Measurements from ENCODE around the gene SPRED1. TPM values are rescaled to one million over a fixed set of nuclear protein-coding genes. Genes with fewer than 3 reads are reported as not detected.

The SPRED1 gene
- 10 to 100 TPM in 2 of 3 donors, 1 to 10 TPM in 1; 1.5 to 15.0 (median 10.9) TPM for polyA plus RNA-seq

DNA sequence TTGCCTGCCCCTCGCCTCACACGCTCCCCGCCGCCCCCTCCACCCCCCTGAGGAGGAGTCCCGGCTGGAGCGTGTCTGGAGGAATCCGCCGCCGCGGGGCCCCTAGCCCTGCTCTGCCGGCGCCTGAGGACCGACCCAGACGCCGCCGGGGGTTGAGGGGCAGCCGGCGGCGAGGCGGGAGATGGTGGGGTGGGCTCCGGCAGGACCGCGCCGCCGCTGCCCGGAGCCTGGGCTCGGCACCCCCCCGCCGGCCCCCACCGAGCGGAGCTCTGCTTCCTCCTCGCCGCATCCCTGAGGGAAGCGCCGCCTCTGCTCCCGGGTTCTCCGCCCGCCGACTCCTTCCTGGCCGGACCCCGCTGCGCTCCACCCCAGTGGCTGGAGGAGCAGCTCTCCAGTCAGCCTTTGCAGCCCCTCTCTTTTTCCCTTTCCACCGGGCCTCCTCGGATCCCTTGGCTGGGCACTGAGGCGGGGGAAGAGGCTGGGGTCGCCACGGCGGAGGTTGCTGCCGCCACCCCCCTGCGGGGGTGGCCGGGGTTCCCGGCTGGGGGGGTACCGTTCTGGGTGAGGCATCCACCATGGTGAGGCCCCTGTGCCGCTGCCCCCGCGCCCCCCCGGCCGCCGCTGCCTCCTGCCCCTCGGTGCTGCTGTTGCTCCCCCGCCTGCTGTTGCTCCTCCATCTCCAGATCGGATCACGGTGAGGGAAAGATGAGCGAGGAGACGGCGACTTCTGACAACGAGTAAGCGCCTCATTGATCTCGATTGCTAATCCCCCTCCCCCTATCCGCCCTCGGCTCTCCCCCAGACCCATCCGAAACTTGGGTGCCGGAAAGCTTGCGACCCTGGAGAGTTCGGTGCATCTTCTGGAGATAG, at the start of gene SPRED1:
Gene SPRED1, plus strand, starts transcription at position 356 of the 870 bp plus-strand sequence. Its CDS starts 350 bp downstream, at position 706.
- 0 to 1% (median 0%) methylated on average over 58 to 75 of the region's 75 CpGs for WGBS, 3 donors
- H3K27ac ChIP-seq (ENCODE audit: low read depth, low read length) = peak within 1 kb of the TSS; percentile 79

GRCh38 chr15:38205526-38206272, 46.9 kb upstream of the SPRED1 start:
- H3K27ac ChIP-seq (ENCODE audit: low read depth, low read length) = no peak overlapping the region
- WGBS, 3 donors = 67 to 78% (median 75%) methylated on average over 3 of the region's 3 CpGs

GRCh38 chr15:38207621-38208020, 45.0 kb upstream of the SPRED1 start:
- WGBS, 3 donors = 79 to 90% (median 82%) methylated on average over 2 of the region's 2 CpGs
- no peak overlapping the region for H3K27ac ChIP-seq (ENCODE audit: low read depth, low read length)

GRCh38 chr15:38208206-38208605, 44.4 kb upstream of the SPRED1 start:
- H3K27ac ChIP-seq (ENCODE audit: low read depth, low read length) = no peak overlapping the region
- WGBS, 3 donors = 64 to 96% (median 76%) methylated on average over 1 of the region's 1 CpG

GRCh38 chr15:38208779-38209178, 43.9 kb upstream of the SPRED1 start:
- no peak overlapping the region for H3K27ac ChIP-seq (ENCODE audit: low read depth, low read length)
- WGBS, 3 donors = 94 to 100% (median 98%) methylated on average over 2 of the region's 2 CpGs

GRCh38 chr15:38211249-38211648, 41.4 kb upstream of the SPRED1 start:
- no peak overlapping the region for H3K27ac ChIP-seq (ENCODE audit: low read depth, low read length)

GRCh38 chr15:38211811-38212210, 40.8 kb upstream of the SPRED1 start:
- 86 to 88% (median 87%) methylated on average over 4 of the region's 4 CpGs for WGBS, 3 donors
- H3K27ac ChIP-seq (ENCODE audit: low read depth, low read length) = no peak overlapping the region

GRCh38 chr15:38212729-38213351, 39.8 kb upstream of the SPRED1 start:
- H3K27ac ChIP-seq (ENCODE audit: low read depth, low read length) = no peak overlapping the region
- 71 to 79% (median 71%) methylated on average over 3 of the region's 3 CpGs for WGBS, 3 donors

DNA sequence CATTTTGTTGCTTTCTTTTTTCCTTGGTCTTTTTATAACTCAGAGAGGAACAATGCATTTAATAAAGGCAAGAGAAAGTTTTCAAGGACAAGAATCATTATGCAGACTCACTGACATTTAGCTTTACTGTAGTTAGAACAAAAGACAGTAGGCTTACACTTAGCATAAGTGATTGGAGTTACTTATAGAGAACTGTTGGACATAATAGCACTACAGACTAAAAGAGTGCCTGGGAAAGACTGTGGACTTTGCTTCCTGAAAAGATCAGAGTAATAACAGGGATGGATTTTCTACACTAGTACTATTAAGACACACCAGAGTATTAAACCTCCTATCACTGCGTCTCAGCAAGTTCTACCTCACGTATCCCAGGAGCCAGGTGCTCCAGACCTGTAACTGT, 39.3 kb upstream of the SPRED1 start:
- no peak overlapping the region for H3K27ac ChIP-seq (ENCODE audit: low read depth, low read length)
- 93 to 99% (median 97%) methylated on average over 2 of the region's 2 CpGs for WGBS, 3 donors

- H3K27ac ChIP-seq (ENCODE audit: low read depth, low read length) = no peak overlapping the region
- WGBS, 3 donors = 80 to 95% (median 90%) methylated on average over 1 of the region's 1 CpG
These were observed 36.9 kb upstream of the SPRED1 start for GRCh38 chr15:38215707-38216106.

- no peak overlapping the region for H3K27ac ChIP-seq (ENCODE audit: low read depth, low read length)
- 80 to 84% (median 84%) methylated on average over 4 of the region's 4 CpGs for whole genome bisulfite sequencing, 3 donors
These were observed 35.9 kb upstream of the SPRED1 start for GRCh38 chr15:38216763-38217162.

- H3K27ac ChIP-seq (ENCODE audit: low read depth, low read length) = no peak overlapping the region
- 41 to 76% (median 51%) methylated on average over 3 of the region's 3 CpGs for WGBS, 3 donors
These were observed 35.4 kb upstream of the SPRED1 start for GRCh38 chr15:38217191-38217595.

DNA sequence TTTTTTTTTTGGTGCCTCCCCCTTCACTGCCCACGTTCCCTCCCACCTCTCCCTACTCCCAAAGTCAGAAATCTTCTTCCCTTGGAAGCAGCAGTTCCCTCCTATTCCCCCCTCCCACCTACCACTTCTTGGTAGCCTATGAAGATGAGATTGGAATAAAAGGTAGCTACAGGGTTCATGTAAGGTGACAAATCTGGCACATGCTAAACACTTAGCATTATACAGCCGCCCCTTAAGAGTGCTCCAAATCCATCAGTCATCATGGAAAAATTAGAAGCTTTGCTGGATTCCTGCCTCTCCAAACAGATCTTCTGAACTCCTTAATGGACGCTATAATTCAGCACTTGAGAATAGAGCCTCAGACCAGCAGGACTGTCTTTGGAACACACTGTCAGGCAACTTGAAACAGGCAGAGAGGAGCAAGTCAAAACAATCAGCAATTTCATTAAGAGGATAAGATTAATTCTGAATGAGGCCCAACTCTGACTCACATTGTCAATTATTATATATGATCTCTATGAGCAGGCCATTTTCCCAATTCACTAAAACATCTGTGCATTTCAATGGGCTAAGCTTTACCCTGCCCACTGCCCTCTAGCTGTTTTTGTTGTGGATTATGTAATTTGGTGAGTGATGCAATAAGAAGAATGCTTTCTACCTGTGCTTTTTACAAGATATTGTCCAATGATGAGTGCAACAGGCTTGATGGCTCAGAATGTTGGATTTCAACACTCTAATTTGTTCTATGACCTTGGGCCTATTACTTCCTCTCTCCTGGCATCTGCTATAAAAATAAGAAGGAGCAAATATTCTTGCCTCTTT, 34.6 kb upstream of the SPRED1 start:
- no peak overlapping the region for H3K27ac ChIP-seq (ENCODE audit: low read depth, low read length)
- WGBS, 3 donors = 65 to 80% (median 77%) methylated on average over 3 of the region's 3 CpGs

DNA sequence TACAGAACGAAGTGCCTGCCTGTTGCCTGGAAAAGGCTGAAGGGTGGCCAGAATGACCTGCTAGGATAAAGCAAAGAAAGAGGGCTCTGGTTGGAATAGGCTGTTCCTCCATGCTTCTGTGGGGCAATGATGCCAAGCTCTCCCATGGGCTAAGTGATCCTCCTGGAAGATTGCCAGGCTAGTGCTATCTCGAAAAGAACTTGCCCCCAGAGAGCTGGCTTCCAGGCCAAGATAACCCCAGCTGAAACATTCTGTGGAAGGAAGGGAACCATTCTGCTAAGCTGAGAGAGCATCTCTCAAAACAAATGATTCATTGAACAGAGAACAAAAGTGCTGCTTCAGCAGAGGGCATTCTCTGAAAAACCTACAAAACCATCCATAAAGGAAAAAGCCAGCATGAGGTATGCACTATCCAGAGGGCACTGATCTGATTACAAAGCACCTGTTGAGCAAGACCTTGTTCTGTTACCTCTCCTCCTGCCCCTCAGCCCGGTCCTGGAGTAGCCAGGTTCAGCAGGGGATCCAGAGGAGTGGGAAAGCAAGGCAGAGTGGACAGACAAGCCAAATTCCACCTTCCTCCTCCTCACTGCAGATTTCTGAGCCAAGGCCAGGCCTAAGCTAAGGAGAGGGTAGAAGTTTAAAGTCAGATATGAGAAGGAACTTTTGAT, 31.9 kb upstream of the SPRED1 start:
- H3K27ac ChIP-seq (ENCODE audit: low read depth, low read length) = no peak overlapping the region
- WGBS, 3 donors = 60 to 75% (median 71%) methylated on average over 3 of the region's 3 CpGs

- no peak overlapping the region for H3K27ac ChIP-seq (ENCODE audit: low read depth, low read length)
- 61 to 74% (median 73%) methylated on average over 2 of the region's 2 CpGs for WGBS, 3 donors
These were observed 28.1 kb upstream of the SPRED1 start for GRCh38 chr15:38224486-38224885.

DNA sequence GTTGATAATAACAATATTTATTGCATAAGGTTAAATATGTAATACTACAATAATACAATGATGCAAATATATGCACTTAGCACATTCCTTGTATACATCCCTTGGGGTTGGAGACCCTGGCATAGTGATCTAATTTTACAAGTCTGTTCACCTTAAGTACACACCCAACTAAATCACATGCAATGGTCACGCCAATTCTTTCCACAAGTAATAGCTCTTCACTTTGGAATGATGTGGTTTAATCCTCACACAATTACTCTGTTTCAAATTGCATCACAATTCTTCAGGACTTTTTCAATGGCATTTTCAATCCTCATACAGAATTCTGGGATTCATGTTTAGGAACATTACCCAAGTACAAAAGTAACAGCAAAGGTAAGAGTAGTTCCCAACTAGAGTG, 27.3 kb upstream of the SPRED1 start:
- no peak overlapping the region for H3K27ac ChIP-seq (ENCODE audit: low read depth, low read length)
- 97 to 100% (median 97%) methylated on average over 1 of the region's 1 CpG for WGBS, 3 donors

- no peak overlapping the region for H3K27ac ChIP-seq (ENCODE audit: low read depth, low read length)
- WGBS, 3 donors = 61 to 85% (median 76%) methylated on average over 4 of the region's 4 CpGs
These were observed 25.9 kb upstream of the SPRED1 start for GRCh38 chr15:38226608-38227266.
